GM19351 (cell line): ENCODE measurements around the gene RNGTT.

ENCODE experiments used
- ATAC-seq: cut with Tn5 transposase; IDR thresholded peaks from one replicate; pipeline ENCODE4 v1.9.1; 2021; ENCODE audit warnings: mild to moderate bottlenecking, moderate library complexity; ENCODE audit not compliant: unreplicated experiment

The RNGTT gene

DNA sequence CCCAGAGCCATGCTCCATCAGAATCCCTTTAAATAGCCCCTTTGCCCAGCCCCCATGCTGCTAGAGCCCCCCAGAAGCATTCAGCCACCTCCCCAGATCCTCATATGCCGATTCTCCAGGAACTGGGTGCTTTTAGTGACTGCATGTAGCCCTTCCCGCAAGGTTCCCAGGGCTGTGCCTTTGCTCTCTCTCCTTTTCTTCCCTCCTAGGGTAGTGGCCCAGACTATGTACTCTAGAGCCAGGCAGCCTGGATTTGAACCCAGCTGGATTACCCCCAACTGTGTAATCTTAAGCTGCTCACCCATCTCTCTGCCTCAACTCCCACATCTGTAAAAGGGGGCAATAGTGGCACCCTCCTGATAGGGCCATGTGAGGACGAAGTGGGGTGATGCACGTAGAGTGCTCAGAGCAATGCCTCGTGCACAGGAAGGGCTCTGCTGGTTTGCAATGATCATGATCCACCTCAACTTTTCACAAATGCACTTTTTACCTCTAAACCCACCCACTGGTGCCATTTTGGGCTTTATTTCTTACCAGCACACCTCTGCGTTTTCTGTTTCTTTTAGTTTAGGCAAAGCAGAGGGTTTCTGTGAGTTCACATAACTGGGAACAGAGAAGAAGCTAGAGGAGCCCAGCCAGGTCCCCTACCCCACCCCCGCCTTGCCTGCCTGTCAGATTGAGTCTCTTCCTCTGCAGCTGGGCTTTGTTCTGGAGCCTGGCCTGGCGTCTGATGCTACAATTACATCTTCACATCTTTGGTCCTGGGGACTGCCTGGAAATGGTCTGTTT, 396.5 kb downstream of the RNGTT start:
- ATAC-seq = peak; percentile 88

DNA sequence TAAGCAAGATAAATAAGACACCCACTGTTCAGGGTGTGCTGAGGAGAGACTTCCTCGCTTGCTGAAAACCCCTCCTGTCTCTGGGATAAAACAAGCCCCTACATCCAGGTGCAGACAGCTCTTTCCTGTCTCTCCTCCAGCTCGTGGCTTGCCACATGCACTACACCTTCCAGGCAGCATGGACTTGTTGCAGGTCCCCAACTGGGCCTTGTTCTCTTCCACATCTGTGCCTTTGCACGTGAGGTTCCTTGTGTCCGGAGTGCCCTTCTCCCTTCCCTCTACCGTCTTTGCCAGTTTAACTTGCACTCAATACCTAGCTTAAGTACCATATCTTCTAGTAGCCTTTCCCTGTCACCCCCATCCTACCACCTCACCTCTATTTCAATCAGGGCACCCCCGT, 397.6 kb downstream of the RNGTT start:
- ATAC-seq = no peak

DNA sequence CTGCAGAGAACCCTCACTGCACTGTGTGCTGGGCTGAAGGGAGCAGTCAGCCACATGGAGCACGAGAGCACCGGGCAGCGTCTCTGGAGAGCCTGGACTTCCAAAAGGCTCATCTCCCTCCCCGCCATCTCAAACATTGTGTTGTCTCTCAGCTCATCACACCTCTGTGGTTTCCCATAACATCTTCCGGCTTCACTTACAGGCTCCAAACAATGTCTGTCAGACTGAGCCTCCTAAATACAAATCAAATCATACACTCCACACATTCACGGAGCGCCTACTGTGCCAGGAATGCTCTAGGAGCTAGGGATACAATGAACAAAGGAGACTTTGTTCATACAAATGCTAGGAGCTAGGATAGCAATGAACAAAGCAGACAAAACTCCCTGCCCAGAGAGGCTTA, 398.0 kb downstream of the RNGTT start:
- no peak for ATAC-seq

DNA sequence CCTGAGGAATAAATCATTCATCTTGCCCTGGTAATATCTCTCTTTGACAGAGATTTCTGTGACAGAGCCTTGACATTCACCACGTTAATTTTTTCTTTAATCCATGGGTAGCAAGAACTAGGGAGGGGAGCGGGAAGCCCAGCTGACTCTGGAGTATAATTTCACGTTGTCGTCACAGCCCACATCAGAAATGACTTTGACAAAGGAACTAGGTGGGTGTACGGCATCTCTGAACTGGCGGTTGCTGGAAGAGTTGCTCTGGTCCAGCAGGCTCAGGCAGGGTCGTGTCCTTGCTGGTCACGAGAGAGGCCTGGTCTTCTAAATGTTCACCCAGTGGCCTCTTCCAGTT, 400.2 kb downstream of the RNGTT start:
- ATAC-seq = no peak

DNA sequence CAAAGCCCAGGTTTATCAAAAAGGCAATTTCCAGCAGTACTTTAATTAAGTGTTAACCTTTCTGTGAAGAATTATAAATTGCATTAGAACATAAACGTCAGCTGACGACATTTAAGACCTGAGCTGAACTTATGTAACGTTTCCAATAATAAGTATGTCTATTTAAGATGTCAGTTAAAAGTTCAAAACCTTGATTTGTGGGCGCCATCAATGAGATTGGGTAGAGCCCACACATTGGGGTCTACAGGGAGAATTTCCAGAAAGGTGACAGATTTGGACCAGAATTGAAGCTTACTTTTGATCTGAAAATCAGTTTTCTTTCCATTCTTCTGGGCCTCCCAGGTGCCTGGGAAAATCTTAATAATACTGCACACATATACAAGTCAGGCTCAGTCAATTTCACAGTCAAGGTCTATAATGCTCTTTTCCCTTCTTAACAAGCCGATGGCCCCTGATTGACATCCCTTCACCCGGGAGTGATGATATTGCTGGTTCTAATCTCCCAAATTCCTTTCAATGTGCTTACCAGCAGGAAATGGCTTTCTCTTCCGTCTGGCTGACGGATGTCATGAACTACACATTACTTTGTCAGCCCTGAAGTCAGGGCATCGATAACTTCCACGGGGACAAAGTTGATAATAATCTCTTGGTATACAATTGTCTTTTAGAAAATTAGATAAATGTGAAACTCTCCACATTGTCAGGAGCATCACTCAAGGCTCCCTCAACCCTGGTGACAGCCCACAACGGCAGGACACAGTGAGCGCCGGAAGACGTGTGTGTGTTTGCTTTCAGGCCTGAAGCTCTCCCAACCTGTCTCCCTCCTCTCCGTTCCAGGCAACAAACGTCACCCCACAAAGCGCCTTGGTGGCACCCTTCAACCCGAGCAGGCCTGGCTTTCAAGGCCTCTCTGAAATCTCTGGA, 400.8 kb downstream of the RNGTT start:
- ATAC-seq = no peak

DNA sequence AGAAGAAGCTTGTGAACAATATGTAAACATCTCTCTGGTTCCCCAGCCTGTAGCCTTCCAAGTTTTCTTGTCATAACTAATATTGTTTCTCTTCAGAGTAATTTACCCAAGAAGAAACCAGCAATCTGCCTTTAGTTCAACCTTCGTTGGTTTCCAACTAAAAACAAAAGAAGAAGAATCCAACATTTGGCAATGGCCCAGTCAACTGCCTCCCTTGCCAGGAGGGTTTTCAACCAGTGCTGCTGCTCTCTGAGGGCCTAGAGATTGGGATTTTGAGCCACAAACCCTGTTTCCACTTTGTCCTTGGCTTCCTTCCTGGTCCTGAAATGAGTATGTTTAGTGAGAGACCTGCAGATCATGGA, 401.5 kb downstream of the RNGTT start:
- ATAC-seq = no peak

DNA sequence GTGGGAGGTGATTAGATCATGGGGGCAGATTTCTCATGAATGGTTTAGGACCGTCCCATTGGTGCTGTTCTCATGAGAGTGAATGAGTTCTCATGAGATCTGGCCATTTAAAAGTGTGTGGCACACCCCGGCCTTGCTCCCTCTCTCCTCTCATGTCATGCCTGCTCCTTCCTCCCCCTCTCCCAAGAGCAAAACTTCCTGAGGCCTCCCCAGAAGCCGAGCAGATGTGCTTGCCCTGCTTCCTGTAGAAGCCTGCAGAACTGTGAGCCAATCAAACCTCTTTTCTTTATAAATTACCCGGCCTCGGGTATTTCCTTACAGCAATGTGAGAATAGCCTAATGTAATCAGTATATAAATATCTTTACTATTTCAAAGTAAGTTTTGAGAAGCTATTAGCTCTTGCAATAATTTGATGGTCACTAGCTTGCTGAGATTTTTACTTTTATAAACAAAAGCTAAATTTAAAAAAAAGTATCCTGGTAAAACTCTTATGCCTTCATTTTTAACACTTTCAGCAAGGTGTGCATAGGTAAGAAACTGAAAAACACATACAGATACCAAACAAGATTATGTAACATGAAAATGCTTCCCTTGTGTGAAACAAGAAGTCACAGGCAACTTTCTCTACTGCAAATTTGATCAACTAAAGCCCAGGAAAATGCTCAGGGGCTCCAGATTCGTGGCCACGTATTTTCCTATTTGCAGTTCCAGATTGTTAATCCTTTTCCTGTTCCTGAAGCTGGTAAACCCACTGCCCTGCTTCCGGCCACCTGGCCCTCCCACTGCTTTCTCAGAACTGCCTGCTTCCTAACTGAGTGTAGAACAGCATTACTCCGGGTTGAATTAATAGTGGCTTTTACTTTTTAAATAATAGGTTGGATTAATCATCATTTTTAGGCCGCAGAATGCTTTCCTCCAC, 402.1 kb downstream of the RNGTT start:
- ATAC-seq = peak; percentile 69
